SK-N-SH treated with all-trans-retinoic acid at 6 μM for 48 hours (cell line): ENCODE results near the gene TXNRD2.

Experiments
- ATAC-seq: fragments of 200-7000 bp; cut with Tn5 transposase; 3 replicates; pipeline ENCODE4 v1.9.1; 2020; ENCODE audit warnings: mild to moderate bottlenecking, moderate library complexity
- ARNTL ChIP-seq: fragments of 450-650 bp; formaldehyde crosslinking; IDR thresholded peaks from 2 replicates; pipeline ENCODE4 v1.5.0; 2020; ENCODE audit warnings: low read depth, mild to moderate bottlenecking, moderate library complexity, borderline replicate concordance
- CSDC2 ChIP-seq: fragments of 250-450 bp; sonication (Bioruptor Pico); IDR thresholded peaks from 2 replicates; pipeline ENCODE4 v1.5.0; 2020; ENCODE audit warnings: mild to moderate bottlenecking, moderate library complexity
- ESRRG ChIP-seq: fragments of 250-450 bp; sonication (Bioruptor Pico); IDR thresholded peaks from 2 replicates; pipeline ENCODE4 v1.6.1; 2021; ENCODE audit warnings: mild to moderate bottlenecking
- GLIS3 ChIP-seq: fragments of 250-450 bp; sonication (Bioruptor Pico); IDR thresholded peaks from 2 replicates; pipeline ENCODE4 v1.5.0; 2020; ENCODE audit warnings: mild to moderate bottlenecking, moderate library complexity
- OSR1 ChIP-seq: fragments of 250-450 bp; sonication (Bioruptor Pico); IDR thresholded peaks from 2 replicates; pipeline ENCODE4 v1.8.0; 2022; ENCODE audit warnings: moderate library complexity, mild to moderate bottlenecking, inconsistent platforms
- PPARA ChIP-seq: fragments of 250-450 bp; sonication (Bioruptor Pico); IDR thresholded peaks from 2 replicates; pipeline ENCODE4 v1.5.0; 2020; ENCODE audit warnings: mild to moderate bottlenecking, borderline replicate concordance
- RARB ChIP-seq: fragments of 250-450 bp; sonication (Bioruptor Pico); IDR thresholded peaks from 2 replicates; pipeline ENCODE4 v1.8.0; 2021; ENCODE audit warnings: mild to moderate bottlenecking, moderate library complexity
- SNAI2 ChIP-seq: fragments of 250-450 bp; sonication (Bioruptor Pico); IDR thresholded peaks from 2 replicates; pipeline ENCODE4 v1.5.0; 2020; ENCODE audit warnings: mild to moderate bottlenecking, moderate library complexity
- TCF4 ChIP-seq: fragments of 250-450 bp; sonication (Bioruptor Pico); IDR thresholded peaks from 2 replicates; pipeline ENCODE4 v1.8.0; 2021; ENCODE audit warnings: mild to moderate bottlenecking, moderate library complexity, borderline replicate concordance
- TOX ChIP-seq: fragments of 250-450 bp; sonication (Bioruptor Pico); IDR thresholded peaks from 2 replicates; pipeline ENCODE4 v1.8.0; 2021; ENCODE audit warnings: mild to moderate bottlenecking, moderate library complexity, borderline replicate concordance
- ZC3H10 ChIP-seq: fragments of 250-450 bp; sonication (Bioruptor Pico); IDR thresholded peaks from 2 replicates; pipeline ENCODE4 v1.5.1; 2021; ENCODE audit warnings: mild to moderate bottlenecking, moderate library complexity
- ZFP30 ChIP-seq: fragments of 450-650 bp; formaldehyde crosslinking; IDR thresholded peaks from 2 replicates; pipeline ENCODE4 v1.5.0; 2022; ENCODE audit warnings: mild to moderate bottlenecking, moderate library complexity
- ZNF565 ChIP-seq: fragments of 450-650 bp; formaldehyde crosslinking; conservative IDR thresholded peaks from 2 replicates; pipeline ENCODE4 v1.5.0; 2020; ENCODE audit warnings: low read depth, mild to moderate bottlenecking, moderate library complexity
- ZNF70 ChIP-seq: fragments of 450-650 bp; formaldehyde crosslinking; IDR thresholded peaks from 2 replicates; pipeline ENCODE4 v1.5.0; 2020; ENCODE audit warnings: mild to moderate bottlenecking, moderate library complexity
- ZNF8 ChIP-seq: fragments of 450-650 bp; formaldehyde crosslinking; IDR thresholded peaks from 2 replicates; pipeline ENCODE4 v1.5.0; 2020; ENCODE audit warnings: mild to moderate bottlenecking, moderate library complexity
- TF ChIP-seq, protein P1 (sequence below): fragments of 250-450 bp; sonication (Bioruptor Pico); IDR thresholded peaks from 2 replicates; pipeline ENCODE4 v1.8.0; 2020; ENCODE audit warnings: mild to moderate bottlenecking, moderate library complexity, borderline replicate concordance
- TF ChIP-seq, protein P2 (sequence below): fragments of 250-450 bp; sonication (Bioruptor Pico); IDR thresholded peaks from 2 replicates; pipeline ENCODE4 v1.5.1; 2021; ENCODE audit warnings: mild to moderate bottlenecking, moderate library complexity
- TF ChIP-seq, protein P3 (sequence below): fragments of 250-450 bp; sonication (Bioruptor Pico); IDR thresholded peaks from 2 replicates; pipeline ENCODE4 v1.5.1; 2020; ENCODE audit warnings: low read depth, mild to moderate bottlenecking, moderate library complexity
- TF ChIP-seq, protein P4 (sequence below): fragments of 250-450 bp; sonication (Bioruptor Pico); IDR thresholded peaks from 2 replicates; pipeline ENCODE4 v1.8.0; 2021; ENCODE audit warnings: low read depth, mild to moderate bottlenecking, moderate library complexity, borderline replicate concordance

The TXNRD2 gene

DNA sequence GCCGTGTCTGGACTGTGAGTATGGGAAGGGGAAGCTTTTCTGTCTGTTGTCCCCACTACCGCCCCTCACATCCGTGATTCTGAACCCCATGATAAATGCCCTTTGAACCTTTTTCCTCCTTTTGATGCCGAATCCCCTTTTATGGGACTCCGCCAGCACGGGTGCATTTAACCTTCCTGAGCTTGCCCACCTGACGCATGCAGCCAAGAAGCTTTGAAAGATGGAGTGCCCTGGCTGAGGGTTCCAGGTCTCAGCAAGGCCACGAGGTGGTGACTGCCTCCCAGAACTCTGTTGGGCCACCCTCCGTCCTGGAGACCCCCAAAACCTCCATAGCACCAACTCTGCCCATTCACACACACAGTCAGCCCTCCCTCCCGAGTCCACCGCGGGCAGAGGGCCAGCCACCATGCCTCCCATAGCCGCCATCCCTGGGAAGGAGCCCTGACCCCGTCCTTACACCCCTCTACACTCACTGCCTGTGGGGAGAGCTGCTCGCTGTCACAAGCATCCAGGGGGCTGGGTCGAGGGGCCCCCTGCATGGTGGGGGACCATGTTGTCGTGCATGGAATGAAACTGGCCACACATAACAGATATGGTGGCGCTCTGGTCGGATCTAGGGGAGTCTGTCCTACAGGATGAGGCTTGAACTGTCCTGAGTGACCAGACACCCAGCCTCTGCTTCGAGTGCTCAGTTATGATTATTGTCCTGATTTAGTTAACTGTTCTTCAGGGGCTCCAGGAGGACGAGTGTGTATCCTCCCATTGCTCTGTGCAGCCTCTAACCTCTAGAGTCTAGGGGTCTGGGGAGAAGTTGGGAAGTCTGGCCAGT is 868 bp downstream of the TXNRD2 start:
- TF ChIP-seq, protein P1, sequence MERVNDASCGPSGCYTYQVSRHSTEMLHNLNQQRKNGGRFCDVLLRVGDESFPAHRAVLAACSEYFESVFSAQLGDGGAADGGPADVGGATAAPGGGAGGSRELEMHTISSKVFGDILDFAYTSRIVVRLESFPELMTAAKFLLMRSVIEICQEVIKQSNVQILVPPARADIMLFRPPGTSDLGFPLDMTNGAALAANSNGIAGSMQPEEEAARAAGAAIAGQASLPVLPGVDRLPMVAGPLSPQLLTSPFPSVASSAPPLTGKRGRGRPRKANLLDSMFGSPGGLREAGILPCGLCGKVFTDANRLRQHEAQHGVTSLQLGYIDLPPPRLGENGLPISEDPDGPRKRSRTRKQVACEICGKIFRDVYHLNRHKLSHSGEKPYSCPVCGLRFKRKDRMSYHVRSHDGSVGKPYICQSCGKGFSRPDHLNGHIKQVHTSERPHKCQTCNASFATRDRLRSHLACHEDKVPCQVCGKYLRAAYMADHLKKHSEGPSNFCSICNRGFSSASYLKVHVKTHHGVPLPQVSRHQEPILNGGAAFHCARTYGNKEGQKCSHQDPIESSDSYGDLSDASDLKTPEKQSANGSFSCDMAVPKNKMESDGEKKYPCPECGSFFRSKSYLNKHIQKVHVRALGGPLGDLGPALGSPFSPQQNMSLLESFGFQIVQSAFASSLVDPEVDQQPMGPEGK: no peak
- TF ChIP-seq, protein P2, sequence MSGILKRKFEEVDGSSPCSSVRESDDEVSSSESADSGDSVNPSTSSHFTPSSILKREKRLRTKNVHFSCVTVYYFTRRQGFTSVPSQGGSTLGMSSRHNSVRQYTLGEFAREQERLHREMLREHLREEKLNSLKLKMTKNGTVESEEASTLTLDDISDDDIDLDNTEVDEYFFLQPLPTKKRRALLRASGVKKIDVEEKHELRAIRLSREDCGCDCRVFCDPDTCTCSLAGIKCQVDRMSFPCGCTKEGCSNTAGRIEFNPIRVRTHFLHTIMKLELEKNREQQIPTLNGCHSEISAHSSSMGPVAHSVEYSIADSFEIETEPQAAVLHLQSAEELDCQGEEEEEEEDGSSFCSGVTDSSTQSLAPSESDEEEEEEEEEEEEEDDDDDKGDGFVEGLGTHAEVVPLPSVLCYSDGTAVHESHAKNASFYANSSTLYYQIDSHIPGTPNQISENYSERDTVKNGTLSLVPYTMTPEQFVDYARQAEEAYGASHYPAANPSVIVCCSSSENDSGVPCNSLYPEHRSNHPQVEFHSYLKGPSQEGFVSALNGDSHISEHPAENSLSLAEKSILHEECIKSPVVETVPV (CRISPR knock-in tag): no peak
- TF ChIP-seq, protein P3, sequence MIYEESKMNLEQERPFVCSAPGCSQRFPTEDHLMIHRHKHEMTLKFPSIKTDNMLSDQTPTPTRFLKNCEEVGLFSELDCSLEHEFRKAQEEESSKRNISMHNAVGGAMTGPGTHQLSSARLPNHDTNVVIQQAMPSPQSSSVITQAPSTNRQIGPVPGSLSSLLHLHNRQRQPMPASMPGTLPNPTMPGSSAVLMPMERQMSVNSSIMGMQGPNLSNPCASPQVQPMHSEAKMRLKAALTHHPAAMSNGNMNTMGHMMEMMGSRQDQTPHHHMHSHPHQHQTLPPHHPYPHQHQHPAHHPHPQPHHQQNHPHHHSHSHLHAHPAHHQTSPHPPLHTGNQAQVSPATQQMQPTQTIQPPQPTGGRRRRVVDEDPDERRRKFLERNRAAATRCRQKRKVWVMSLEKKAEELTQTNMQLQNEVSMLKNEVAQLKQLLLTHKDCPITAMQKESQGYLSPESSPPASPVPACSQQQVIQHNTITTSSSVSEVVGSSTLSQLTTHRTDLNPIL (CRISPR knock-in tag): no peak
- ATAC-seq: peak; percentile 38

DNA sequence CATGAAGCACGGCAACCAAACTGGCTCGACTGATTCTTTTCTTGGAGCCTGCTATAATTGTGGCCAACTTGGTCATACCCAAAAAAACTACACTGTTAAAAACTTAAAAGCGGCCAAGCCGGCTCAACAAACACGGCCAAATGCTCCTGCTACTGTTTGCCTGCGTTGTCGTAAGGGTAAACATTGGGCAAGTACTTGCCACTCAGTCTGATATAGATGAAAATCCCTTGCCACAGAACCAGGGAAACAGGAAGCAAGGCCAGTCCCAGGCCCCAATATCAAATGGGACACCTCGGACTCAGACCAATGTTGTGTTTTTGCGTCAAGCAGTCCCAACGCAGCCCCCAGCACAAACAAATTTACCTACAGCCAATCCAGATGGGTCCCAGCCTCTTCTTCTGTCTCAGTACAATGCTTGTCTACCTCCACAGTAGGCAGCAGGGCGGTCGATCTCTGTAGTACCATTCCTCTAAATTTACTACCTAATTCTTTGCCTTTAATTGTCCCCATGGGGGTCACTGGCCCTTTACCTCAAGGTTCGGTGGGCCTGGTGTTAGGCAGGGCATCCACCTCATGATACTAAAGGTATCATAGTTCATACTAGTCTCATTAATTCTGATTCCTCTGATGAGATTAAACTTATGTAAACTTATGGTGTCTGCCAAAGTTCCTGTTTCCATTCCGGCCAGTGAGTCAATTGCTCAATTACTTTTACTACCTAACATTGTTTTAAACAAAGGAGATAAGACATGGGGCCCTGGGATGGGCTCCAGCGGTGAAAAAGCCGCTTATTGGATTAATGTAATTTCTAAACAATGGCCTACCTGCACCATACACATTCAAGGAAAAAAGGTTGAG is 3.8 kb downstream of the TXNRD2 start:
- no peak for ATAC-seq
- TF ChIP-seq ESRRG (no peak), ARNTL (CRISPR knock-in tag) (no peak), CSDC2 (CRISPR knock-in tag) (no peak), ZFP30 (no peak), PPARA (no peak), RARB (CRISPR knock-in tag) (no peak)
- TF ChIP-seq, protein P4, sequence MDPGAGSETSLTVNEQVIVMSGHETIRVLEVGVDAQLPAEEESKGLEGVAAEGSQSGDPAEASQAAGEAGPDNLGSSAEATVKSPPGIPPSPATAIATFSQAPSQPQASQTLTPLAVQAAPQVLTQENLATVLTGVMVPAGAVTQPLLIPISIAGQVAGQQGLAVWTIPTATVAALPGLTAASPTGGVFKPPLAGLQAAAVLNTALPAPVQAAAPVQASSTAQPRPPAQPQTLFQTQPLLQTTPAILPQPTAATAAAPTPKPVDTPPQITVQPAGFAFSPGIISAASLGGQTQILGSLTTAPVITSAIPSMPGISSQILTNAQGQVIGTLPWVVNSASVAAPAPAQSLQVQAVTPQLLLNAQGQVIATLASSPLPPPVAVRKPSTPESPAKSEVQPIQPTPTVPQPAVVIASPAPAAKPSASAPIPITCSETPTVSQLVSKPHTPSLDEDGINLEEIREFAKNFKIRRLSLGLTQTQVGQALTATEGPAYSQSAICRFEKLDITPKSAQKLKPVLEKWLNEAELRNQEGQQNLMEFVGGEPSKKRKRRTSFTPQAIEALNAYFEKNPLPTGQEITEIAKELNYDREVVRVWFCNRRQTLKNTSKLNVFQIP (CRISPR knock-in tag): no peak
- TF ChIP-seq, protein P2 (CRISPR knock-in tag): no peak
- TF ChIP-seq, all 23 proteins: peak for 0

DNA sequence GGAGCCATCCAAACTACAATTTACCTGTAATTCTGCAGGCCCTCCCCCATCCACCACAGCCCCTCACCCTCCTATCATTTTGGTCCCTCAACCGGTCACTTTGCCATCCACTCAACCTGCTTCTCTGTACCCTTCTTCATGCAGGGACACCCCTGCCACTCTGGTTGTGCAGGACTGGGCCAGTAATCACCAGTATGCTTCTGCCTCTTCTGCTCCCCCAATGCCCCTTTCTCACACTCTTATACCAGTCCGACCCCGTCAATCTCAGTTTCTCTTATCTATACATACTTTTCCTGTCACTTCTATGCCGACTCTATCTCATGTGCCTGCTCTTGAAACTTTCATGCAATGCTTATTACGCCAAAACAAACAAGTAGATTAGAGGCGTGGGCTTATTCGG is 5.1 kb downstream of the TXNRD2 start:
- ATAC-seq: no peak
- TF ChIP-seq ESRRG (no peak), ZNF70 (CRISPR knock-in tag) (no peak), GLIS3 (CRISPR knock-in tag) (no peak), SNAI2 (no peak), ZNF8 (no peak), ZC3H10 (no peak), ZNF565 (CRISPR knock-in tag) (no peak), OSR1 (CRISPR knock-in tag) (no peak), TCF4 (CRISPR knock-in tag) (no peak), RARB (CRISPR knock-in tag) (no peak), ZFP30 (no peak), PPARA (no peak), ARNTL (CRISPR knock-in tag) (no peak), TOX (CRISPR knock-in tag) (no peak)
- TF ChIP-seq, protein P4 (CRISPR knock-in tag): no peak
- TF ChIP-seq, protein P3 (CRISPR knock-in tag): no peak
- TF ChIP-seq, protein P1: no peak
